ENCODE results near the gene ARHGAP21. TPM values are rescaled to one million over a fixed set of nuclear protein-coding genes. Genes with fewer than 3 reads are reported as not detected.

ARHGAP21 gene
- total and polyA plus RNA-seq, 3 donors from 2014 or later: 44.3 to 69.2 (median 66.9) TPM

GRCh38 chr10:24569828-24570657 lies 153.6 kb downstream of the ARHGAP21 start:
- 87 to 92% methylated on average over 8 to 12 of the region's 12 CpGs for WGBS, 2 donors
- DNase-seq: no peak
- no peaks in the 10 kb centered on the region for H3K9me3 ChIP-seq
- H3K27ac ChIP-seq: no peak overlapping the region
- H3K4me3 ChIP-seq: no peak overlapping the region
- intact Hi-C loops (cut with DNase I; ENCODE audit: low total_unique reads): no loop called here
- no peaks in the 10 kb centered on the region for H3K36me3 ChIP-seq (ENCODE audit: low read depth, missing control alignments)
- H3K4me1 ChIP-seq: no peaks in the 10 kb centered on the region
- TF ChIP-seq, protein P1, sequence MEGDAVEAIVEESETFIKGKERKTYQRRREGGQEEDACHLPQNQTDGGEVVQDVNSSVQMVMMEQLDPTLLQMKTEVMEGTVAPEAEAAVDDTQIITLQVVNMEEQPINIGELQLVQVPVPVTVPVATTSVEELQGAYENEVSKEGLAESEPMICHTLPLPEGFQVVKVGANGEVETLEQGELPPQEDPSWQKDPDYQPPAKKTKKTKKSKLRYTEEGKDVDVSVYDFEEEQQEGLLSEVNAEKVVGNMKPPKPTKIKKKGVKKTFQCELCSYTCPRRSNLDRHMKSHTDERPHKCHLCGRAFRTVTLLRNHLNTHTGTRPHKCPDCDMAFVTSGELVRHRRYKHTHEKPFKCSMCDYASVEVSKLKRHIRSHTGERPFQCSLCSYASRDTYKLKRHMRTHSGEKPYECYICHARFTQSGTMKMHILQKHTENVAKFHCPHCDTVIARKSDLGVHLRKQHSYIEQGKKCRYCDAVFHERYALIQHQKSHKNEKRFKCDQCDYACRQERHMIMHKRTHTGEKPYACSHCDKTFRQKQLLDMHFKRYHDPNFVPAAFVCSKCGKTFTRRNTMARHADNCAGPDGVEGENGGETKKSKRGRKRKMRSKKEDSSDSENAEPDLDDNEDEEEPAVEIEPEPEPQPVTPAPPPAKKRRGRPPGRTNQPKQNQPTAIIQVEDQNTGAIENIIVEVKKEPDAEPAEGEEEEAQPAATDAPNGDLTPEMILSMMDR (IDR thresholded peaks at IDR 0.05): no peak
- TF ChIP-seq POLR2A (IDR thresholded peaks at IDR 0.05): no peak
- no peaks in the 10 kb centered on the region for H3K27me3 ChIP-seq

- H3K36me3 ChIP-seq (ENCODE audit: low read depth, missing control alignments): no peaks in the 10 kb centered on the region
- H3K27ac ChIP-seq: no peak overlapping the region
- intact Hi-C loops (cut with DNase I; ENCODE audit: low total_unique reads): no loop called here
- no peaks in the 10 kb centered on the region for H3K9me3 ChIP-seq
- no peak overlapping the region for H3K4me3 ChIP-seq
- TF ChIP-seq POLR2A (IDR thresholded peaks at IDR 0.05): no peak
- TF ChIP-seq, protein P1 (IDR thresholded peaks at IDR 0.05): no peak
- no peak for DNase-seq
- H3K4me1 ChIP-seq: no peaks in the 10 kb centered on the region
- H3K27me3 ChIP-seq: no peaks in the 10 kb centered on the region
- 75 to 83% methylated on average over 12 to 13 of the region's 13 CpGs for WGBS, 2 donors
Observed at GRCh38 chr10:24569330-24569796, 154.3 kb downstream of the ARHGAP21 start.

GRCh38 chr10:24568042-24568441 lies 155.6 kb downstream of the ARHGAP21 start:
- H3K9me3 ChIP-seq: no peaks in the 10 kb centered on the region
- intact Hi-C loops (cut with DNase I; ENCODE audit: low total_unique reads): no loop called here
- no peak for TF ChIP-seq POLR2A (IDR thresholded peaks at IDR 0.05)
- TF ChIP-seq, protein P1 (IDR thresholded peaks at IDR 0.05): no peak
- DNase-seq: no peak
- H3K36me3 ChIP-seq (ENCODE audit: low read depth, missing control alignments): no peaks in the 10 kb centered on the region
- H3K4me3 ChIP-seq: no peak overlapping the region
- no peaks in the 10 kb centered on the region for H3K4me1 ChIP-seq
- H3K27me3 ChIP-seq: no peaks in the 10 kb centered on the region
- WGBS, 2 donors: 62 to 69% methylated on average over 4 of the region's 4 CpGs
- no peak overlapping the region for H3K27ac ChIP-seq

- Histone ChIP-seq H3K27ac (no peak overlapping the region), H3K27me3 (no peaks in the 10 kb centered on the region), H3K4me1 (peaks cover 6% of the 10 kb centered on the region), H3K36me3 (ENCODE audit: low read depth, missing control alignments) (no peaks in the 10 kb centered on the region), H3K9me3 (no peaks in the 10 kb centered on the region), H3K4me3 (no peak overlapping the region)
- intact Hi-C loops (cut with DNase I; ENCODE audit: low total_unique reads): no loop called here
- 57 to 66% methylated on average over 3 of the region's 3 CpGs for WGBS, 2 donors
- TF ChIP-seq, protein P1 (IDR thresholded peaks at IDR 0.05): no peak
- TF ChIP-seq POLR2A (IDR thresholded peaks at IDR 0.05): no peak
- DNase-seq: no peak
Observed at GRCh38 chr10:24561453-24561852, 162.2 kb downstream of the ARHGAP21 start.

Data from testis (tissue), 3 donors.